GM18505 (cell line): ENCODE measurements around the gene CNTN4.

Experiments used
- ATAC-seq: cut with Tn5 transposase; IDR thresholded peaks from one replicate; pipeline ENCODE4 v1.9.1; 2021; ENCODE audit not compliant: unreplicated experiment
- POLR2A ChIP-seq: IDR thresholded peaks from 4 replicates; pipeline ENCODE4 v1.6.1; 2011; ENCODE audit warnings: borderline replicate concordance; ENCODE audit not compliant: insufficient read depth, insufficient read length; ENCODE audit errors: extremely low read depth

The CNTN4 gene

GRCh38 chr3:2677501-2677900 is 578.8 kb downstream of the CNTN4 start:
- no peak for TF ChIP-seq POLR2A
- ATAC-seq, result no peak

- TF ChIP-seq POLR2A, result no peak
Observed at GRCh38 chr3:2680236-2680635, 581.6 kb downstream of the CNTN4 start.

GRCh38 chr3:2684046-2684445 is 585.4 kb downstream of the CNTN4 start:
- TF ChIP-seq POLR2A, result no peak
- ATAC-seq, result no peak

More at GRCh38 chr3:2680236-2680635, 581.6 kb downstream of the CNTN4 start:
- ATAC-seq, result no peak

GRCh38 chr3:2686816-2687502 is 588.3 kb downstream of the CNTN4 start:
- no peak for TF ChIP-seq POLR2A
- ATAC-seq, result no peak

GRCh38 chr3:2697589-2697988 is 598.9 kb downstream of the CNTN4 start:
- no peak for TF ChIP-seq POLR2A
- no peak for ATAC-seq

- no peak for ATAC-seq
- TF ChIP-seq POLR2A, result no peak
Observed at GRCh38 chr3:2701471-2701870, 602.8 kb downstream of the CNTN4 start.

GRCh38 chr3:2706144-2706835 is 607.6 kb downstream of the CNTN4 start:
- no peak for TF ChIP-seq POLR2A
- no peak for ATAC-seq

GRCh38 chr3:2706836-2707210 is 608.2 kb downstream of the CNTN4 start:
- no peak for TF ChIP-seq POLR2A
- no peak for ATAC-seq

GRCh38 chr3:2711081-2711480 is 612.4 kb downstream of the CNTN4 start:
- ATAC-seq, result no peak

GRCh38 chr3:2713923-2714322 is 615.3 kb downstream of the CNTN4 start:
- ATAC-seq, result no peak
- no peak for TF ChIP-seq POLR2A

More at GRCh38 chr3:2711081-2711480, 612.4 kb downstream of the CNTN4 start:
- no peak for TF ChIP-seq POLR2A

GRCh38 chr3:2714834-2715233 is 616.2 kb downstream of the CNTN4 start:
- TF ChIP-seq POLR2A, result no peak
- peak; percentile 82 for ATAC-seq

GRCh38 chr3:2727101-2727500 is 628.4 kb downstream of the CNTN4 start:
- ATAC-seq, result no peak

GRCh38 chr3:2727610-2728318 is 629.1 kb downstream of the CNTN4 start:
- no peak for TF ChIP-seq POLR2A
- no peak for ATAC-seq

More at GRCh38 chr3:2727101-2727500, 628.4 kb downstream of the CNTN4 start:
- TF ChIP-seq POLR2A, result no peak
